ENCODE measurements around the gene EIF1B. TPM values are rescaled to one million over a fixed set of nuclear protein-coding genes. Genes with fewer than 3 reads are reported as not detected.

The EIF1B gene
- total and polyA plus RNA-seq, 2 experiments from 2014 or later = 20.2 to 87.4 TPM

GRCh38 chr3:40302784-40303183 is 6.7 kb upstream of the EIF1B start:
- Histone ChIP-seq H3K27ac (no peak overlapping the region), H3K36me3 (ENCODE audit: low read depth) (no peaks in the 10 kb centered on the region), H3K4me2 (ENCODE audit: unreplicated experiment) (no peak overlapping the region), H4K20me1 (ENCODE audit: insufficient read depth) (no peaks in the 10 kb centered on the region), H3K4me3 (no peak overlapping the region), H3K9ac (no peak overlapping the region), H3F3A (ENCODE audit: insufficient read depth) (peaks cover 16% of the 10 kb centered on the region), H3K27me3 (replicated peaks; ENCODE audit: insufficient read depth) (no peaks in the 10 kb centered on the region), H3K79me2 (ENCODE audit: insufficient read depth) (no peaks in the 10 kb centered on the region), H3K9me2 (ENCODE audit: insufficient read depth) (0 out of 2 replicates have a peak, but pooled peaks cover 1% of the 10 kb centered on the region), H3K4me1 (ENCODE audit: insufficient read depth) (peaks cover 21% of the 10 kb centered on the region), H2AFZ (no peak overlapping the region), H3K9me3 (ENCODE audit: low read depth) (no peaks in the 10 kb centered on the region)
- peak; percentile 21 for DNase-seq
- WGBS, 2 experiments (ENCODE audit: low coverage in 1 of 2, low lambda C conversion rate in 2 of 2, missing lambda C conversion rate in 2 of 2) = 20 to 29% methylated on average over 1 of the region's 1 CpG
- in situ Hi-C loops (cut with MboI) = no loop called here
- TF ChIP-seq EZH2 (IDR thresholded peaks at IDR 0.05; ENCODE audit: insufficient read depth, poor library complexity, severe bottlenecking) (no peak), EZH2phosphoT487 (IDR thresholded peaks at IDR 0.05; ENCODE audit: insufficient read depth, low read depth) (no peak)

DNA sequence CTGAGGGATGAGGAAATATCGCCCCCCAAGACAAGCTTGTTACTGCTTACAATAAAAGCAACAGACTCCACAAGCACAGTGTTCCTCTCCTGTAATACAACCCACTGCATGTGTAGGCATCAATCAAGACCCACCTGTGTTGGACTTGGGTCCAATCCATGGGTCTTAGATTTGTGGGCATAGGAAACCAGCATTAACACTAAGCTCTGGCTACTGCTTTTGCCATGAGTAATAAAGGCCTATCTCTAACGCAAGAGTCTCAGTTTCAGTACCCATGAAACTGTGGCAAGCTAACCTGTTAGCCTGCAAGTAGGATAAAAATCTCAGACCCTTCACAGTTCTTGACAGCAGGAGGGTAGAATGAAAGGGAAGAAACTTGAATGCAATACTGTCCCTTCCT is 5.2 kb upstream of the EIF1B start:
- no peak for TF ChIP-seq EZH2phosphoT487 (IDR thresholded peaks at IDR 0.05; ENCODE audit: insufficient read depth, low read depth)
- TF ChIP-seq EZH2 (IDR thresholded peaks at IDR 0.05; ENCODE audit: insufficient read depth, poor library complexity, severe bottlenecking) = no peak
- no peaks in the 10 kb centered on the region for H3K36me3 ChIP-seq (ENCODE audit: low read depth)
- no peak for DNase-seq
- H2AFZ ChIP-seq = no peak overlapping the region
- H4K20me1 ChIP-seq (ENCODE audit: insufficient read depth) = no peaks in the 10 kb centered on the region
- no peaks in the 10 kb centered on the region for H3K9me3 ChIP-seq (ENCODE audit: low read depth)
- no peak overlapping the region for H3K4me3 ChIP-seq
- no peaks in the 10 kb centered on the region for H3K27me3 ChIP-seq (replicated peaks; ENCODE audit: insufficient read depth)
- WGBS, 2 experiments (ENCODE audit: low coverage in 1 of 2, low lambda C conversion rate in 2 of 2, missing lambda C conversion rate in 2 of 2) = 93 to 97% methylated on average over 2 of the region's 2 CpGs
- no peaks in the 10 kb centered on the region for H3K79me2 ChIP-seq (ENCODE audit: insufficient read depth)
- H3F3A ChIP-seq (ENCODE audit: insufficient read depth) = peaks cover 7% of the 10 kb centered on the region; the same call in 1 of the 2 replicates
- H3K9me2 ChIP-seq (ENCODE audit: insufficient read depth) = no peaks in the 10 kb centered on the region
- in situ Hi-C loops (cut with MboI) = no loop called here
- no peak overlapping the region for H3K27ac ChIP-seq
- H3K9ac ChIP-seq = no peak overlapping the region
- H3K4me1 ChIP-seq (ENCODE audit: insufficient read depth) = peaks cover 20% of the 10 kb centered on the region
- H3K4me2 ChIP-seq (ENCODE audit: unreplicated experiment) = no peak overlapping the region

DNA sequence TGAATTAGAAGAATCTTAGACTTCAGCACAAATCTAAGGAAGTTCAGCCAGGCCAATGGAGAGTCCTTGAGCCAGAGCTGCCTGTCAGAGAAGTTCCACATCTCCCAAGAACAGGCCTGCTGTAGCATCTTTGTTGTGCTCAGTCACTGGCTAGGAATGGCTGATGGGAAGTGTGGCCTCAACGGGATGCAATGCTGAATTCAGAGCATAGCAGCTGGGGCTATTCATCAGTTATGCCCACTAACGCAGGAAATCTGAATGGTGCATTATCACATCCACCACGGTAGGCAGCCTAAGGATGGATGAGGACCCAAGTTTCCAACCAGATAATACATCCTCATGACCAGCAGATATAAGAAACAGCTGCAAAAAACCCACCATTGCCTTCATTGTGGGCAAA is 3.2 kb upstream of the EIF1B start:
- in situ Hi-C loops (cut with MboI) = no loop called here

DNA sequence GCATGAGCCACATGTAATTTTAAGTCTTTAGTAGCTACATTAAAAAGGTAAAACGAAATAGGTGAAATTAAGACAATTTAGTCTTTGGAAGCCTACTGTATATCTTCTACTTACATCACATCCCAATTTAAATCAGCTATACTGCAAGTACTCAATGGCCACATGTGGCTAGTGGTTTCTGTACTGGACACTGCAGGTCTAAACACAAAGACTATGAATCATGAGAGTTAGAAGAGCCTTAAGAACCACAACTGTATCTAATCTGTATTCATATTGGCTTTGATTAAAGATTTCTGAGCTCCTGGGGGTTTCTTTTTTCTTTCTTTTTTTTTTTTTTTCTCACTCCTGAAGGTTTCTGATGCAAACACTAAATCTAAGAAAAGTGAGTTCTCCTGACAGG is 2.3 kb upstream of the EIF1B start:
- Histone ChIP-seq H3K36me3 (ENCODE audit: low read depth) (peaks cover 15% of the 10 kb centered on the region), H3K27ac (no peak overlapping the region), H3K4me1 (ENCODE audit: insufficient read depth) (peaks cover 20% of the 10 kb centered on the region), H3K9ac (no peak overlapping the region), H3F3A (ENCODE audit: insufficient read depth) (peaks cover 8% of the 10 kb centered on the region), H4K20me1 (ENCODE audit: insufficient read depth) (no peaks in the 10 kb centered on the region), H3K9me3 (ENCODE audit: low read depth) (no peaks in the 10 kb centered on the region), H2AFZ (no peak overlapping the region), H3K4me3 (no peak overlapping the region), H3K4me2 (ENCODE audit: unreplicated experiment) (no peak overlapping the region), H3K9me2 (ENCODE audit: insufficient read depth) (no peaks in the 10 kb centered on the region), H3K27me3 (replicated peaks; ENCODE audit: insufficient read depth) (no peaks in the 10 kb centered on the region), H3K79me2 (ENCODE audit: insufficient read depth) (peaks cover 23% of the 10 kb centered on the region)
- in situ Hi-C loops (cut with MboI) = no loop called here
- TF ChIP-seq EZH2phosphoT487 (IDR thresholded peaks at IDR 0.05; ENCODE audit: insufficient read depth, low read depth) (no peak), EZH2 (IDR thresholded peaks at IDR 0.05; ENCODE audit: insufficient read depth, poor library complexity, severe bottlenecking) (no peak)
- WGBS, 2 experiments (ENCODE audit: low coverage in 1 of 2, low lambda C conversion rate in 2 of 2, missing lambda C conversion rate in 2 of 2) = 74 to 89% methylated on average over 1 of the region's 1 CpG
- no peak for DNase-seq

More for the DNA sequence above, 3.2 kb upstream of the EIF1B start:
- 93 to 96% methylated on average over 3 of the region's 3 CpGs for WGBS, 2 experiments (ENCODE audit: low coverage in 1 of 2, low lambda C conversion rate in 2 of 2, missing lambda C conversion rate in 2 of 2)
- Histone ChIP-seq H3K9me2 (ENCODE audit: insufficient read depth) (no peaks in the 10 kb centered on the region), H3K4me1 (ENCODE audit: insufficient read depth) (peaks cover 12% of the 10 kb centered on the region), H3K36me3 (ENCODE audit: low read depth) (peaks cover 7% of the 10 kb centered on the region), H3K9ac (no peak overlapping the region), H2AFZ (no peak overlapping the region), H3K4me3 (no peak overlapping the region), H3K4me2 (ENCODE audit: unreplicated experiment) (no peak overlapping the region), H4K20me1 (ENCODE audit: insufficient read depth) (no peaks in the 10 kb centered on the region), H3K79me2 (ENCODE audit: insufficient read depth) (peaks cover 16% of the 10 kb centered on the region), H3K27ac (no peak overlapping the region), H3K27me3 (replicated peaks; ENCODE audit: insufficient read depth) (no peaks in the 10 kb centered on the region), H3K9me3 (ENCODE audit: low read depth) (no peaks in the 10 kb centered on the region), H3F3A (ENCODE audit: insufficient read depth) (peaks cover 4% of the 10 kb centered on the region; the same call in 1 of the 2 replicates)
- TF ChIP-seq EZH2 (IDR thresholded peaks at IDR 0.05; ENCODE audit: insufficient read depth, poor library complexity, severe bottlenecking) (no peak), EZH2phosphoT487 (IDR thresholded peaks at IDR 0.05; ENCODE audit: insufficient read depth, low read depth) (no peak)
- peak; percentile 15 for DNase-seq

Data from GM23248 (cell line).